DOHH2 (cell line): Measurements from ENCODE around the gene DCAF16.

ENCODE experiments used
- CTCF ChIP-seq: fragments of 200-600 bp; sonication (generic); IDR thresholded peaks from one replicate; pipeline ENCODE4 v1.5.1; 2014; ENCODE audit warnings: antibody characterized with exemption, mild to moderate bottlenecking, low read depth, low read length; ENCODE audit not compliant: poor library complexity, severe bottlenecking
- EZH2phosphoT487 ChIP-seq: fragments of 200-600 bp; sonication (generic); IDR thresholded peaks from 2 replicates; pipeline ENCODE4 v1.6.1; 2017; ENCODE audit warnings: borderline replicate concordance, mild to moderate bottlenecking, antibody characterized with exemption, low read length, moderate library complexity, mixed read lengths

- TF ChIP-seq CTCF (no peak), EZH2phosphoT487 (no peak)
These were observed 29.0 kb downstream of the DCAF16 start, which contains the start of gene FAM184B for GRCh38 chr4:17781300-17782287.
